Uterus (tissue), 2 donors: ENCODE data around the gene RFX1.

Source experiments
- POLR2A ChIP-seq, 2 donors: fragments of 450-650 bp; IDR thresholded peaks; one replicate each; pipeline ENCODE4 v1.6.1; 2016; ENCODE audit warnings: antibody characterized with exemption in 2 of 2, mild to moderate bottlenecking in 1 of 2, moderate library complexity in 1 of 2
- TF ChIP-seq, protein P1 (sequence below), 4 experiments: fragments of 200-600 bp in 2 of 4; fragments of 450-650 bp in 2 of 4; sonication (generic) in 2 of 4; IDR thresholded peaks; one replicate each; pipeline ENCODE4 v1.5.1; 2016 to 2019; ENCODE audit warnings: antibody characterized with exemption in 4 of 4, mild to moderate bottlenecking in 2 of 4, moderate library complexity in 1 of 4

DNA sequence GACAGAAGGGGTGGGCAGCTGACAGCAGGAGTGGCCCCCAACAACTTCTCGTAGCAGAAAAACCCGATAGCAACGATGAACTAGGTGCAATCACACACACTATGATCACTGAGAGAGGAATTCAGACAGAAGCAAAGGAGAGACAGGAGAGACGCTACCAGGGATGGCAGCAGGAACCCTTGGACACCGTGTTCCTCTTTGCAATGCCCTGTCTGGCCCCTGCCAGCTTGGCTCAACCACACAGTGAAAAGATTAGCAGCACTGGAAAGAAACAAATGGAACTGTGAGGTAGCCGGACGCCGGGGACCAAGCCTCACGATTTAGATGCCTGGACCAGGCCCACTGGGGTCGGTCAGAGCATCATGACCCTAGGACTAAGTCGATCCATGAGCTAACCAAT lies 30.2 kb downstream of the RFX1 start:
- TF ChIP-seq, protein P1, sequence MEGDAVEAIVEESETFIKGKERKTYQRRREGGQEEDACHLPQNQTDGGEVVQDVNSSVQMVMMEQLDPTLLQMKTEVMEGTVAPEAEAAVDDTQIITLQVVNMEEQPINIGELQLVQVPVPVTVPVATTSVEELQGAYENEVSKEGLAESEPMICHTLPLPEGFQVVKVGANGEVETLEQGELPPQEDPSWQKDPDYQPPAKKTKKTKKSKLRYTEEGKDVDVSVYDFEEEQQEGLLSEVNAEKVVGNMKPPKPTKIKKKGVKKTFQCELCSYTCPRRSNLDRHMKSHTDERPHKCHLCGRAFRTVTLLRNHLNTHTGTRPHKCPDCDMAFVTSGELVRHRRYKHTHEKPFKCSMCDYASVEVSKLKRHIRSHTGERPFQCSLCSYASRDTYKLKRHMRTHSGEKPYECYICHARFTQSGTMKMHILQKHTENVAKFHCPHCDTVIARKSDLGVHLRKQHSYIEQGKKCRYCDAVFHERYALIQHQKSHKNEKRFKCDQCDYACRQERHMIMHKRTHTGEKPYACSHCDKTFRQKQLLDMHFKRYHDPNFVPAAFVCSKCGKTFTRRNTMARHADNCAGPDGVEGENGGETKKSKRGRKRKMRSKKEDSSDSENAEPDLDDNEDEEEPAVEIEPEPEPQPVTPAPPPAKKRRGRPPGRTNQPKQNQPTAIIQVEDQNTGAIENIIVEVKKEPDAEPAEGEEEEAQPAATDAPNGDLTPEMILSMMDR (IDR thresholded peaks at IDR 0.05): no peak
- TF ChIP-seq POLR2A (IDR thresholded peaks at IDR 0.05): no peak
